Hindlimb muscle (tissue), 1 donor: ENCODE measurements around the gene AMOTL2. TPM values are rescaled to one million over a fixed set of nuclear protein-coding genes. Genes with fewer than 3 reads are reported as not detected.

Experiments used
- DNase-seq: peaks from one replicate; pipeline ENCODE4 v3.0.0-alpha.2; 2013
- polyA plus RNA-seq: library from polyadenylated mRNA; unstranded; fragments of 120-200 nt; gene quantifications from one replicate; pipeline ENCODE4 v1.2.1, GENCODE V29; 2013; ENCODE audit not compliant: insufficient read length

The AMOTL2 gene
- 73.7 TPM for polyA plus RNA-seq

- DNase-seq, result peak; percentile 91
Observed at GRCh38 chr3:134374105-134374790, at the start of gene AMOTL2. Gene AMOTL2 (minus strand): TSS chr3:134374447. CDS start chr3:134371433, 3,014 bp downstream.

- DNase-seq, result no peak
Observed at GRCh38 chr3:134423153-134423552, 48.9 kb upstream of the AMOTL2 start.

GRCh38 chr3:134419960-134420321 lies 45.7 kb upstream of the AMOTL2 start:
- DNase-seq, result no peak

GRCh38 chr3:134419214-134419959 lies 45.1 kb upstream of the AMOTL2 start:
- no peak for DNase-seq

GRCh38 chr3:134409041-134409440 lies 34.8 kb upstream of the AMOTL2 start:
- no peak for DNase-seq

GRCh38 chr3:134407239-134407625 lies 33.0 kb upstream of the AMOTL2 start:
- no peak for DNase-seq

GRCh38 chr3:134406331-134407238 lies 32.3 kb upstream of the AMOTL2 start:
- DNase-seq, result peak; percentile 74

- no peak for DNase-seq
Observed at GRCh38 chr3:134404366-134404885, 30.2 kb upstream of the AMOTL2 start.

- DNase-seq, result no peak
Observed at GRCh38 chr3:134397755-134398154, 23.5 kb upstream of the AMOTL2 start.

- no peak for DNase-seq
Observed at GRCh38 chr3:134395103-134395502, 20.9 kb upstream of the AMOTL2 start.

- no peak for DNase-seq
Observed at GRCh38 chr3:134394380-134394779, 20.1 kb upstream of the AMOTL2 start.

GRCh38 chr3:134393074-134393473 lies 18.8 kb upstream of the AMOTL2 start:
- no peak for DNase-seq

- DNase-seq, result peak; percentile 78
Observed at GRCh38 chr3:134392336-134392983, 18.2 kb upstream of the AMOTL2 start.

- DNase-seq, result no peak
Observed at GRCh38 chr3:134389865-134390264, 15.6 kb upstream of the AMOTL2 start.

GRCh38 chr3:134388788-134389485 lies 14.7 kb upstream of the AMOTL2 start:
- no peak for DNase-seq

GRCh38 chr3:134388292-134388691 lies 14.0 kb upstream of the AMOTL2 start:
- no peak for DNase-seq

- DNase-seq, result no peak
Observed at GRCh38 chr3:134387293-134387692, 13.0 kb upstream of the AMOTL2 start.

- DNase-seq, result no peak
Observed at GRCh38 chr3:134384963-134385362, 10.7 kb upstream of the AMOTL2 start.

- no peak for DNase-seq
Observed at GRCh38 chr3:134381831-134382442, 7.7 kb upstream of the AMOTL2 start.

- DNase-seq, result no peak
Observed at GRCh38 chr3:134381076-134381475, 6.8 kb upstream of the AMOTL2 start.

- no peak for DNase-seq
Observed at GRCh38 chr3:134380249-134380648, 6.0 kb upstream of the AMOTL2 start.
